Hepatocyte (in vitro differentiated cells): ENCODE results near the gene RBM5. TPM values are rescaled to one million over a fixed set of nuclear protein-coding genes. Genes with fewer than 3 reads are reported as not detected.
A peak's percentile ranks its signal among the peaks of the same experiment; 100 is the strongest.

Experiments
- DNase-seq: peaks from one replicate; pipeline ENCODE4 v3.0.0-alpha.2; 2016; ENCODE audit warnings: low spot score
- H2AFZ ChIP-seq: fragments of 200-600 bp; sonication (generic); 2 replicates; pipeline ENCODE4 v1.6.0; 2016; ENCODE audit warnings: antibody characterized with exemption, mild to moderate bottlenecking
- H3K27ac ChIP-seq: fragments of 200-600 bp; sonication (generic); 2 replicates; pipeline ENCODE4 v1.5.1; 2016; ENCODE audit warnings: mild to moderate bottlenecking
- H3K27me3 ChIP-seq: fragments of 200-600 bp; sonication (generic); 2 replicates; pipeline ENCODE4 v1.6.1; 2016
- H3K36me3 ChIP-seq: fragments of 200-600 bp; sonication (generic); replicated peaks from 2 replicates; pipeline ENCODE4 v1.5.1; 2016; ENCODE audit warnings: low read depth; ENCODE audit not compliant: insufficient read depth
- H3K4me1 ChIP-seq: fragments of 200-600 bp; sonication (generic); 2 replicates; pipeline ENCODE4 v1.5.1; 2016; ENCODE audit warnings: mild to moderate bottlenecking, moderate library complexity; ENCODE audit not compliant: insufficient read depth
- H3K4me2 ChIP-seq: fragments of 200-600 bp; sonication (generic); 2 replicates; pipeline ENCODE4 v1.6.0; 2016
- H3K4me3 ChIP-seq: fragments of 200-600 bp; sonication (generic); 2 replicates; pipeline ENCODE4 v1.5.1; 2016; ENCODE audit warnings: mild to moderate bottlenecking
- H3K79me2 ChIP-seq: fragments of 200-600 bp; sonication (generic); 2 replicates; pipeline ENCODE4 v1.6.0; 2017; ENCODE audit warnings: mild to moderate bottlenecking
- H3K9me2 ChIP-seq: fragments of 200-600 bp; sonication (generic); replicated peaks from 2 replicates; pipeline ENCODE4 v1.6.0; 2017; ENCODE audit warnings: mild to moderate bottlenecking; ENCODE audit not compliant: insufficient read depth
- H3K9me3 ChIP-seq: fragments of 200-600 bp; sonication (generic); 2 replicates; pipeline ENCODE4 v1.5.1; 2016; ENCODE audit warnings: low read depth, mild to moderate bottlenecking
- H4K20me1 ChIP-seq: fragments of 200-600 bp; sonication (generic); 2 replicates; pipeline ENCODE4 v1.6.0; 2016; ENCODE audit warnings: mild to moderate bottlenecking; ENCODE audit not compliant: insufficient read depth, poor library complexity, severe bottlenecking
- EZH2 ChIP-seq: fragments of 200-600 bp; sonication (generic); IDR thresholded peaks from 2 replicates; pipeline ENCODE4 v1.6.1; 2016; ENCODE audit warnings: antibody characterized with exemption, mild to moderate bottlenecking, borderline replicate concordance
- EZH2phosphoT487 ChIP-seq: fragments of 200-600 bp; sonication (generic); IDR thresholded peaks from one replicate; pipeline ENCODE4 v1.6.1; 2018; ENCODE audit warnings: antibody characterized with exemption, mild to moderate bottlenecking, low read depth, moderate library complexity; ENCODE audit not compliant: unreplicated experiment, severe bottlenecking
- WGBS: methylation state at CpG from one replicate; pipeline ENCODE4 v1.1.6; 2016; ENCODE audit warnings: low lambda C conversion rate; ENCODE audit errors: missing lambda C conversion rate; 5-methylcytosine and 5-hydroxymethylcytosine counted together
- polyA plus RNA-seq: library from polyadenylated mRNA; unstranded; fragments of >200 nt; fragmentation: Nextera tagmentation; extraction: Ambion mirVana; gene quantifications from 2 replicates; pipeline ENCODE4 v1.2.1, GENCODE V29; 2016
- total RNA-seq: library from RNA; depleted of rRNA; stranded (reverse); fragments of >200 nt; gene quantifications from 2 replicates; pipeline ENCODE4 v1.2.3, GENCODE V29; 2014
- TF ChIP-seq, protein P1 (sequence below): fragments of 200-600 bp; sonication (generic); IDR thresholded peaks from 2 replicates; pipeline ENCODE4 v1.5.1; 2016; ENCODE audit warnings: antibody characterized with exemption, mild to moderate bottlenecking; ENCODE audit not compliant: poor library complexity

RBM5 gene
- total and polyA plus RNA-seq, 2 experiments from 2014 or later = 64.3 to 147 TPM

GRCh38 chr3:50120364-50121071 is 31.8 kb downstream of the RBM5 start:
- no peak overlapping the region for H2AFZ ChIP-seq
- H3K27me3 ChIP-seq = no peaks in the 10 kb centered on the region
- no peaks in the 10 kb centered on the region for H3K79me2 ChIP-seq
- no peaks in the 10 kb centered on the region for H3K9me3 ChIP-seq
- H3K4me3 ChIP-seq = no peak overlapping the region
- peaks cover 7% of the 10 kb centered on the region for H3K36me3 ChIP-seq
- peaks cover 32% of the 10 kb centered on the region for H4K20me1 ChIP-seq
- DNase-seq = no peak
- no peak overlapping the region for H3K4me2 ChIP-seq
- 91% methylated on average over 10 of the region's 10 CpGs for WGBS
- H3K4me1 ChIP-seq = peaks cover 33% of the 10 kb centered on the region
- no peak overlapping the region for H3K27ac ChIP-seq
- no peaks in the 10 kb centered on the region for H3K9me2 ChIP-seq
- TF ChIP-seq EZH2phosphoT487 (no peak), EZH2 (no peak)
- TF ChIP-seq, protein P1, sequence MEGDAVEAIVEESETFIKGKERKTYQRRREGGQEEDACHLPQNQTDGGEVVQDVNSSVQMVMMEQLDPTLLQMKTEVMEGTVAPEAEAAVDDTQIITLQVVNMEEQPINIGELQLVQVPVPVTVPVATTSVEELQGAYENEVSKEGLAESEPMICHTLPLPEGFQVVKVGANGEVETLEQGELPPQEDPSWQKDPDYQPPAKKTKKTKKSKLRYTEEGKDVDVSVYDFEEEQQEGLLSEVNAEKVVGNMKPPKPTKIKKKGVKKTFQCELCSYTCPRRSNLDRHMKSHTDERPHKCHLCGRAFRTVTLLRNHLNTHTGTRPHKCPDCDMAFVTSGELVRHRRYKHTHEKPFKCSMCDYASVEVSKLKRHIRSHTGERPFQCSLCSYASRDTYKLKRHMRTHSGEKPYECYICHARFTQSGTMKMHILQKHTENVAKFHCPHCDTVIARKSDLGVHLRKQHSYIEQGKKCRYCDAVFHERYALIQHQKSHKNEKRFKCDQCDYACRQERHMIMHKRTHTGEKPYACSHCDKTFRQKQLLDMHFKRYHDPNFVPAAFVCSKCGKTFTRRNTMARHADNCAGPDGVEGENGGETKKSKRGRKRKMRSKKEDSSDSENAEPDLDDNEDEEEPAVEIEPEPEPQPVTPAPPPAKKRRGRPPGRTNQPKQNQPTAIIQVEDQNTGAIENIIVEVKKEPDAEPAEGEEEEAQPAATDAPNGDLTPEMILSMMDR = no peak

GRCh38 chr3:50121072-50122032 is 32.6 kb downstream of the RBM5 start:
- Histone ChIP-seq H3K36me3 (peaks cover 7% of the 10 kb centered on the region), H3K9me2 (no peaks in the 10 kb centered on the region), H3K79me2 (no peaks in the 10 kb centered on the region), H3K4me1 (peaks cover 41% of the 10 kb centered on the region), H3K4me2 (no peak overlapping the region), H4K20me1 (peaks cover 30% of the 10 kb centered on the region), H2AFZ (no peak overlapping the region), H3K9me3 (no peaks in the 10 kb centered on the region), H3K4me3 (no peak overlapping the region), H3K27ac (no peak overlapping the region), H3K27me3 (no peaks in the 10 kb centered on the region)
- no peak for TF ChIP-seq EZH2phosphoT487
- TF ChIP-seq, protein P1 = peak; percentile 84
- 37% methylated on average over 13 of the region's 13 CpGs for WGBS
- DNase-seq = peak; percentile 90

- TF ChIP-seq EZH2 (no peak), EZH2phosphoT487 (no peak)
- TF ChIP-seq, protein P1 = no peak
- Histone ChIP-seq H3K9me3 (no peaks in the 10 kb centered on the region), H3K4me3 (no peak overlapping the region), H3K4me2 (no peak overlapping the region), H2AFZ (no peak overlapping the region), H4K20me1 (peaks cover 27% of the 10 kb centered on the region), H3K27ac (no peak overlapping the region), H3K4me1 (peaks cover 48% of the 10 kb centered on the region), H3K27me3 (no peaks in the 10 kb centered on the region), H3K79me2 (no peaks in the 10 kb centered on the region), H3K36me3 (peaks cover 2% of the 10 kb centered on the region), H3K9me2 (no peaks in the 10 kb centered on the region)
- WGBS = 81% methylated on average over 2 of the region's 2 CpGs
- DNase-seq = no peak
Measured at GRCh38 chr3:50122071-50122470, 33.4 kb downstream of the RBM5 start.
